Stimulated activated CD4-positive, alpha-beta T cell treated with anti-CD3 and anti-CD28 coated beads, Interleukin-1b, Interleukin-23, amount 100 ng/mL, for 4 hours (primary cell): Measurements from ENCODE around the gene MAP2K5.

Source experiments
- DNase-seq, 2 donors: peaks; one replicate each; pipeline ENCODE4 v3.0.0-alpha.2; 2020; ENCODE audit warnings: low read depth in 2 of 2

MAP2K5 gene

DNA sequence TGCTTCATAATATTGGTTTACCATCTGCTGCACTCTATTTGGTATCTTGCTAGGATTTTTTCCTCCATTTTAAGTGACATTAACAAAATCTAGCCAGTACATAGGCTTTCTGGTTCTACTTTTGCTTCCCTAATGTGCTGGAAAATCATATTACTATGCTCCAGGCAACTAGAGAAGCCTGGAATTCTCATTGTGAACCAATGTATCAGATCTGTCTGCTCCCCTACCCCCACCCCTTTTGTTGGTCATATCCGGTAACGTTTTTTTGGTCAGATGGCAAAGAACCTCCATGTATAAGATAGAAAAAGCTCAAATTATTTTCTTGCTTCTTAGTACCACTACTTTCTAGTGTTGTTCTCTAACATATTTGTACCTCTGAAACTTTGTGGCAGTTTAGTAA lies 17.1 kb downstream of the MAP2K5 start:
- DNase-seq = no peak

GRCh38 chr15:67560320-67560719 lies 17.8 kb downstream of the MAP2K5 start:
- no peak for DNase-seq

DNA sequence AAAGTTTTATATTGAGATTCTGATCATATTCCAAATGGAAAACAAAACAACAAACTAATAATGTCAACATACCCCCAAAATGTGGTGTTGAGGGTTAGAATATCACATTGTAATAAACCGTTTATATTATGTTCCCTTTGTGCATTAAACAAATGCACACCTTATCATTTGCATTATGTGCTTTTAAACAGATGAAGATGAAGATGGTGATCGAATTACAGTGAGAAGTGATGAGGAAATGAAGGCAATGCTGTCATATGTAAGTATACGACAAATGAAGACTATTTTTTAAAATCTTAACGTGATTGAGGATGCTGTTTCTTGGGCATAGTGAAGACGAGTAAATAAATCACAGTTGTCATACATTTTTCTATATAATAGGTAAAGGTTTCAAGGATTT lies 20.6 kb downstream of the MAP2K5 start:
- no peak for DNase-seq

DNA sequence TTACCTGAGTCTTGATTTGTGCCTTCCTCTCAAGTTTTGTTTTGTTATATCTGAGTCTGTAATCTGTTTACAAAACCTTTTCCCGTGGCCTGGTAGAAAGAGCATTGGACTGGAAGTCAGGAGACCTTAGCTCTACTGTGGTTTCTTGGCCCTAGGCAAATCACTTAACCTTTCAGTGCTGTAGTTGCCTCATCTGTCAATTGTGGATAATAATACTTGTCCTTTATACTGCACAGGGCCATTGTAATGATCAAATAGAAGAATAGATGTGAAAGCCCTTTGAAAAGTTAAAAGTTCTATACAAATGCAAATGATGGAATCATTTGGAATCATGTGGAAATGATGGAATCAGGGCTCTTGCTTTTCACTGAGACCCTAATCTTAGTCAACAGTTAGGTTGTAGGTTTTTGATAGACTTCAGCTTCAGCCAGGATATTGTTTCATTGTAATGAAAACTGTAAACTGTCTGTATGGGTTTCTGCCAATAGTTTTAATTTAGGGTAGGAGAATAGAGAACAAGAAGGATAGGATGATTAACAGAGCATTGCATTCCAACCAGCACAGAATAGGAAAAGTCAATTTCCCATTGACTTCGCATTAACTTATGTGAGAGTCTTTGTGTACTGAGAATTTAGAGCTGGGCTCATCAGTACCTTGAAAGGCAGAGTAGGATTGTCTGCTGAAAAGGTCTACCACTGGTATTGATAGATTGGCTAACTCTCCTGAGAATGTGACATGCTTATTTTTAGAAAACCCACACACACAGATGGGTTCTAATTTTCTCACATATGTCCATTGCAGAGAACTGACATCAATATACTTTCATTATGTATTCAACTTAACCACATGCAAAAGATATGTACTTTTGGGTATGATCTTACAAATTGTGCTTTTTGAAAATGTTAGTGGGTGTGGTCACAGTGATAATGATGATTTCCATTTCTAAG lies 21.8 kb downstream of the MAP2K5 start:
- no peak for DNase-seq

DNA sequence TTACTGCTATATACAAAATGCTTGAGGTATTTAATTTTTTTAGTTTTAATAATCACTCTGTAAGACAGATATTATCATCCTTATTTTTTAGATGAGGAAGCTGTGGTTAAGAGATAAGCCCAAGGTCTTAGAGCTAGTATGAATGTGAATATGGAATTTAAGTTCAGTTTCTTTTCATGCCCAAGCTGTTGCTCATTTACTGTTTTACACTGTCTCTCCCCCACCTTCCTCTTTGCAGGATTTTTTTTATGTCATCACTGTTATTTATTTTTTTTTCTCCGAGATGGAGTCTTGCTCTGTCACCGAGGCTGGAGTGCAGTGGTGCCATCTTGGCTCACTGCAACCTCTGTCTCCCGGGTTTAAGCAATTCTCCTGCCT lies 22.5 kb downstream of the MAP2K5 start:
- DNase-seq = no peak

- no peak for DNase-seq
Measured at GRCh38 chr15:67569668-67570067, 27.2 kb downstream of the MAP2K5 start.

DNA sequence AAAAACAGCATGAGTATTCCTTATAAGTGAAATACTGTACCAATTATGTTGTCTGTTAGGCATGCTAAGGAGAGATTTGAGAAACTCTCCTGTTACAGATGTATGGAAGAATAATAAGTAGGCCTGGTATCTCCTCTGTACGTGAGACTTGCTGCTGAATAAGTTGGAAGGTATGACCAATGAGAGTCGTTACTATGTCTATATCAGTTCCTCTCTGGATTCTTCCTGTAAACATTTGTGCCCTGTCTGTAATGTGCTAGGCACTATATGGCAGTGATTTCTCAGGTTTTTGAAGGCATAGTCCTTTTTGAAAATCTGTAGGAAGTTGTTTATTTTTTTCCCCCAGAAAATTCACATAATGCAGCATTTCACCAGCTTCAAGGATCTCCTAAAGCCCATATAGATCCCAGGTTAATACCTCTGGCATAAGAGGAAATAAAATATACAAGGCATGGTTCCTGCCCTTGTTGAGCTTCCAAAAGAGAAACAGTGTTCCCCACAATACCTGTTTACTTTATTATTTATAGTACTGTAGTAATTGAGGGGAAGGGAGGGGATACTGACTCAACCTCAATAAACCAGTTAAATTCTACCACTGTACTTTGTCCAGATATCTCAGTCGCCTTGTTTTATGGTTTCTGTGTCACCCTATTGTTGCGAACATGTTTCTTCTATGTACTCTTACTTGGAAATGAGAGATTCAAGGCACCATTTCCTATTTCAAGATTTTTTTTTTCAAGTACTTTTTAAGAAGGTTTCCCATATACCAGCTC lies 28.6 kb downstream of the MAP2K5 start:
- DNase-seq = no peak

GRCh38 chr15:67571648-67572415 lies 29.3 kb downstream of the MAP2K5 start:
- DNase-seq = no peak

DNA sequence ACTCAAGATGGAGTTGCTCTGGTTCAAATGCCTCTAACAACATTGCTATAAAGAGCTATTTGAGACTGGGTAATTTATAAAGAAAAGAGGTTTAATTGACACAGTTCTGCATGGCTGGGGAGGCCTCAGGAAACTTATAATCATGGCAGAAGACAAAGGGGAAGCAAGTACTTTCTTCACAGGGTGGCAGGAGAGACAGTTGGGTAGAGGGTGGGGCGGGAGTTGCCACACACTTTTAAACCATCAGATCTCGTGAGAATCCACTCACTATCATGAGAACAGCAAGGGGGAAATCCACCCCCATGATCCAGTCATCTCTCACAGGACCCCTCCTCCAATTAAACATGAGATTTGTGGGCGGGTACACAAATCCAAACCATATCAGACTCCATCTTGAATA lies 30.7 kb downstream of the MAP2K5 start:
- DNase-seq = no peak

DNA sequence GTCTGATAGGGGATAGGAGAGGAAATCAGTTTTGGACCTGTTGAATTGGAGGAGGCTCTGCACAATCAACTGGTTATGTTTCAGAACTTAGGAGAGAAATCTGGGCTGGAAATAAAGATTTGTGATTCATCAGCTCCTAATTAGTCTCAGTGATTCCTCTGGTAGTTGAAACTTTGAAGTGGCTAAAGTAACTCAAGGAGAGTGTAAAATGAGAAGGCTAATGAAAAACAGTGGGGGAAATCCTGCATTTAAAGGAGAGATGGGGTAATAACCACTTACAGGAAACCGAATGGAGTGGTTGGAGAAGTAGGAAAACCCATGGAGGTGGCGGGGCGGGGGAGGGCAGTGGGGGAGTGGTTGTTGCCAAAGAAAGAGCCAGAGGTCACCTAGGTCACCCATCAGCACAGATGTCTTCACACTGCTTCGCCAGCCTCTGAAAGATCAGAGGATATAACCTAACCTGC lies 32.6 kb downstream of the MAP2K5 start:
- no peak for DNase-seq

DNA sequence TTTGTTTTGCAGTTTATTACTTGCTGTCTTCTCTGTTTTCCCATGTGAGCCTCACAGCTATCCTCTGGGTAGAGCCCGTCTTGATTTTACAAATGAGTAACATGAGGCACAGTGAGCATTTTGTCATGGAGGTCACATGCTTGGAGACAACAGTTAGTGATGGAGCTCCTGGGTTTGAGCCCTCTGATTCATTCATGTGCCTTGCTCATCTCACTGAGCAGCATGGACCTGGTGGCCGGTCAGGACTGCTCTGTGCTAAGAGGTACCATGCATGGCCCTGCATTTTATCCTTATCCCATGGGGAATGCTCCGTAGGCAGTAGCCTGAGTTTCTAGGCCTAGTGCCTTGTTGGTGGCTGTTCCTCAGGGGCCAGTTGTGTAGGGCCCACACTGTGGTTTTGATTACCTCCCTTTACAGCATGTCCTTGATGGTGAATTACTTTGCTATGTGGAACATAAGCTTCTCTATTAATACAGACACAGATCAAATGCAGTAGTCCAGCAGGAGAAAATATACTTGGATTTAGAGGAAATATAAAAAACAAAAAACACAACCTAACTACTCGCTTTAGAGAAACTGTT lies 35.6 kb downstream of the MAP2K5 start:
- DNase-seq = no peak

DNA sequence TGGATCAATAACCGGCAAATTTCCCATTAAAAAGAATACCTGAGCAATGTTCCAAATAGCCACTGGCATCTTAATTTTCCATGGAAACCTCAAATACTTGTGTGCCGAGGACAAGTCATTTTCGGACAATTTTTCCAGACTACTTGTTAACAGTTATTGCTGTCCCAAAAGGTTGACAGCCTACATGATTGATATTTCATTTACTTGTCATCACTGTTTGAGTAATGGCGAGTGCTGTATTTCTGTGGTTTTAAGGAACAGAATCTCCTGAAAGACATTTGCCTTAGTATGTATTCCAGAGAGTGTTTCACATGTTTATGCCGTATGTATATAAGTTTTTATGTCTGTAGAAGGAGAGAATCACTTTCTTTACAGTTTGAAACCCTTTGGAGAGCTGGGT lies 36.7 kb downstream of the MAP2K5 start:
- no peak for DNase-seq

DNA sequence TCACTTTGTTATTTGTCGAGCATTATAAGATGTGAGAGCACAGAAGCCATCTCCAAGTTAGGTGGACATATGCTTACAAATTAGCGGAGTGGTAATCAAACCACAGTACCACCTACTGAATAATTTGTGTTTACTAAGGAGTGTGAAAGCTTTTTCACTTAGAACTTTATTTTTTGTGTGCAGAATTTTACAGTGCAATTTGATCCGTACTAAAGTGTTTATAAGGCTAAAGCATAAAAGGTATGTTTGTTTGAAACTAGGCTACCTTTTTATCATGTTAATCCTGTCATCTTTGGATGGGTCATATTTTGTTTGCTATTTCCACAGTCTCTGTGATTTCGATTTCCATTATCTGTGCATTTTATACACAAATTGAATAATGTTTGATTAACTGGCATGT lies 37.5 kb downstream of the MAP2K5 start:
- no peak for DNase-seq

DNA sequence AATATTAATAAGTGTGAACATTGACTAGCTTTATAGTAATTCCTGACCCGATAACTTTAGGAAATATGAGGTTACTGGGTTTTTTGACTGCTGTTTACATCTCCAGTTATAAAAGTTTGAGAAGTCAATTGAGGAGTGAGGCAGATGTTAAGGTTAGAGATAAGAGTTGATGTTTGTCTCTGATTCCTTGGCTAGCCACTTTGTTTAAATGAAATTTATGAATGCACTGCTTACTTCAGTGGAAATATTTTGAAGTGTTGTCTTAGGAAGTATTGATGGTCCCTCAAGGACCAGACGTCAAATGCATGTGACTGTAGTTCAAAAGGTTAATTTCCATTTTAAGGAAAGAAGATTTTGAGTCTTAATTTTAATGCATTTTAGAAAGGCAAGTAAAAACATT lies 41.7 kb downstream of the MAP2K5 start:
- DNase-seq = no peak

DNA sequence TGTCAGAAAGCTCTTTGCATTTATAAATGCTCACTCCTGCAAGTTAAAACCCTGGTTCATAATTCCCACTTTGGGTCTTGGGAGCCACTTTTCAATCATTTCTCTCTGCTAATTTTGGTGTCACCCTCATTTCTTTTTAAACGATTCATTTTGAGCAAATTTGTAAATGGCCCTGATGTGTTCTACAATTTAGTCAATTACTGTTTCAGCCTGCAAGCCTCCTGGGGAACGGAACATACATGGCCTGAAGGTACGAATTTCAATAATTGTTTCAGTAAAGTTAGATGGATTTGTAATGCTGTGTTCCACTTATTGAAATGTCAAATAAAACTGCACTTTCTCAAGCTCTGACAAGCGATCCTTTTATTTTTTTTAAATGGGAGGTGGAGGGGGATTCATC lies 43.2 kb downstream of the MAP2K5 start:
- no peak for DNase-seq

- DNase-seq = no peak
Measured at GRCh38 chr15:67587331-67587730, 44.8 kb downstream of the MAP2K5 start.

DNA sequence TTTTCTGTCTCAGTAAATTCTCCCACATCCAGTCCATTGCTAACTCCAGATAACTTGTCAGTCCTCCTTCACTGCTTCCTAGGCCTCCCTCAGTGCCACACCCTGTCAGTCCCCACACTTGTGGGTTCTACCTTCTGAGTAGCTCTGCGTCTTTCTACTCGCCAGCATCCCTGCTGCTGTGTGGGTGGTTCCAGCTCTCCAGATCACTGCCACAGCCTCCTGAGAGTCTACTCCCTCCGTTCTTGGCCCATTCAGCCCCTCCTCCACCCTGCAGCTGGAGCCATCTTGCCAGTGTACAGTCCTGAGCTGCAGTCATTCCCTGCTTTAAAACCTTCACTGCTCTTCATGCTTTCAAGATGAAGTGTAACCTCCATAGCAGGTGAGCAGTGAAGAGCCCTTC lies 45.3 kb downstream of the MAP2K5 start:
- DNase-seq = no peak

DNA sequence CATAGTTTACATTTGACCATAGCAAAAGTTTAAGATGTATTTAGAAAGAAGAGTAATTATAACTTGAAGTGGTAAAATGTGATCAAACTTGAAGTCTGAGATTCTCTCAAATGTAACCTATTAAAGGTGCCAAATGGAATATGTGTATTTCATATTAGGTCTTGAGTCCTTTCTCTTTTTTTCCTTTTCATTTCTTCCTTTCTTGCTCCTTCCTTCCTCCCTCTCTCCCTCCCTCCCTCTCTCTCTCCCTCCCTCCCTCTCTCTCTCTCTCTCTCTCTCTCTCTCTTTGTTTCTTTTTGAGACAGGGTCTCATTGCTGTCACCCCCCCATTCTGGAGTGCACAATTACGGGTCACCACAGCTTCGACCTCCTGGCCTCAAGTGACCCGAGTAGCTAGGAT lies 47.7 kb downstream of the MAP2K5 start:
- no peak for DNase-seq

DNA sequence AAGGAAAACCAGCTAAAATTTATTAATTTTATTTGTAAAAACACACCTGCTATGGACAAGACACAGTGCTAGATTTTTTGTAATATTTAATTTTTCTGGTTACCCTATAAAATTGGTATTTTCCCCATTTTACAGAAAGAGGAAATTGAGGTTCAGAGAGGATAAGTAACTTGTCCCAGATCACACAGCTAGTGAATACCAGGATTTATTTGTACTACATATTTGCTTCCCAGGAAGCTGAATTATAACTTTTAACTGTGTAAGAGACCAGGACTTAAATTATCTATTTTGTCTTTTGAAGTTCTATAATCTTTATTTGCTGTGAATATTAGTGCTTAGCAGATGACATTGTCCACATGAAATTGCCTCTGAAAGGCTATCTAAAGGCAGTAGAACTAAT lies 49.7 kb downstream of the MAP2K5 start:
- DNase-seq = no peak

GRCh38 chr15:67593562-67593961 lies 51.1 kb downstream of the MAP2K5 start:
- no peak for DNase-seq

DNA sequence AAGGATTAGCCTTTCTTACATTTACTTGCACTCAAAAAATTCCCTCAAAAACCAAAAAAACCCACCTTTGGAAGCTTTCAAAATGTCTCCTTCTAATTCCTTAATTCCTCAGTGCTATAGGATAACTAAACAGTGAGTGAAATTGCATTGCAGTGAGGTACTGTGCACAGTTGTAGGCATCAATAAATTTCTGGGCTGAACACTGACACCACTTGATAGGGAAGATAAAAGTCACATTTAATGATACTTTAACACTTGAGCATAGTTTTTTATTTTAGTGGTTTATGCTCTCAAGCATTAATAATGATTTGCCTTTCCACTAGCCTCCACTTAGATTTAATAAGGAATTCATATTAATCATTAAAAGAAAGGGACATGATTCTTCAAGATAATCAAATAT lies 52.3 kb downstream of the MAP2K5 start:
- no peak for DNase-seq

- DNase-seq = no peak
Measured at GRCh38 chr15:67595572-67595971, 53.1 kb downstream of the MAP2K5 start.
